HG03378 (cell line): ENCODE results near the gene GFPT2.

ENCODE experiments used
- ATAC-seq: cut with Tn5 transposase; IDR thresholded peaks from one replicate; pipeline ENCODE4 v1.9.1; 2021; ENCODE audit warnings: mild to moderate bottlenecking, moderate library complexity; ENCODE audit not compliant: unreplicated experiment

The GFPT2 gene

DNA sequence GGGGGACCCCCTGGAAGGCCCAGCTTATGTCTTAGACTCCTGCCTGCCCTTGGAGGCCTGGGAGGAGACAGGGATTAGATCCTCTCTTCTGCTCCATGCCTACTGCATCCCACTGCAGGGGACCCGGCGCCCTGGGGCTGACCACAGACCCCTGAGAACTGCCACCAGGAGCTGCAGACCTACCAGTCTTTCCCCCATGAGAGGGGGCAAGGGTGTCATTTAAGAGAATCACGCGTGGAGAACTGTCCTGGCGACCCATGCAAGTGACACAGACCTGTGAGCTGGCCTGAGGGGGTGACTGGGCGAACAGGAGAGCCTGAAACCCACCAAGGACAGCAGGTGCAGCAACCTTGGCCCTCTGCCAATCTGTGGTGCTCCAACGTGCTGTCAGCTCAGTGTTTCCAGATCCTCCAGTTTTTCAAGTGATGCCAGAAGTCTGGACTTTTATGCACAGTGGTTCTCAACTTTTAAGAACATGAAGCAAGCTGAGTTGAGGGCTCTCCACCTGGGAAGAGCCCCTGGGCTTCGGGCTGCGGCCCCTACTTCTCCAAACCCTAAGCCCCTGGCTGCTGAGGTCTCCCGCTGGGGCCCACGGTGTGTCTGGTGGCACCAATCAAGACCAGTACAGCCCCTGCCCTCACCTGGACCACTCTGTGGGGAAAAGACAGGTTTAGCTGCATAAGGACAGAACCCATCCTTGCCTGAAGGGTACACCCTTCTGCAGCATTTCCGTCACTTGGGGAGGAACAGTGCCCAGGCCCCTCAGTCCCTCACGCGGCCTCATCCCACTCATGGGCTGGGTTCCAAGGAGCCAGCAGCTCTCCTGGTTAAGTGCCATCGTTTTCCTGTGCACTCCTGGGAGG lies 18.2 kb downstream of the GFPT2 start:
- ATAC-seq, result no peak

DNA sequence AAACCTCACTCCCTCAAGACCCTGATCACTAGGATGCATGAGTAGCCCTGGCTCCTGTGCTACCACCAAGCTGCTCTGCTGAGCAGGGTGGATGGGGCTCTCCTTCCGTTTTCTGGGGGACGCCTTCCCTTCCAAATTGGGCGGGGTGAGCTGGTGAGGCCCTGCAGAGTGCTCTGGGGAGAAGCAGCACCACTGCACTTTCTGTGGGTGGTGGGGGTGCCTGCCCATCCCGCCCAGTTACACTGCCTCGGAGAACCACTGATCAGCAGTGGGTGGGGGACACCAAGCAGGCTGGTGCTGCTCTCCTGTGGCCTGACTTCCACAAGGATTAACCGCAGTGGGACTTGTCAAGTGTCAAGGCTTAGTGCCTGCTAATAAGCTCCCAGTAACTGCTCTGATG lies 19.0 kb downstream of the GFPT2 start:
- ATAC-seq, result no peak

DNA sequence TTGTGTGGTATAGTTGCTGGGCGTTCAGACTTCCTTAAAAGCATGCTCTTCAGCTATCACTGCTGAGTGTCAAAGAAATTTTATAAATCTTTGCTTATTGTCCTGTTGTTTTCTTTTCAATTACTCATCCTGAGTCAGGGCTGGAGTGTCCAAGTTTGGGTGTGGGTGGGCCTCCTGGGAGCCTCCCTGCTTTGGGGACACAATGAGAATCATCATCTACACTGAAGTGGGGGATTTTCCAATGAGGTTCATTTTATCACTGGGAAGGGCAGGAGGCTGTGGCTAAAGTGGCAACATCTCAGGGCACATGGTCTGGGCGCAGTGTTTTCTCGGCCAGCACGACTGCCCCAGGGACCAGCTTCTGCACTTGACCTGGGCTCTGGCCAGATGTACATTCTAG lies 19.5 kb downstream of the GFPT2 start:
- ATAC-seq, result no peak

DNA sequence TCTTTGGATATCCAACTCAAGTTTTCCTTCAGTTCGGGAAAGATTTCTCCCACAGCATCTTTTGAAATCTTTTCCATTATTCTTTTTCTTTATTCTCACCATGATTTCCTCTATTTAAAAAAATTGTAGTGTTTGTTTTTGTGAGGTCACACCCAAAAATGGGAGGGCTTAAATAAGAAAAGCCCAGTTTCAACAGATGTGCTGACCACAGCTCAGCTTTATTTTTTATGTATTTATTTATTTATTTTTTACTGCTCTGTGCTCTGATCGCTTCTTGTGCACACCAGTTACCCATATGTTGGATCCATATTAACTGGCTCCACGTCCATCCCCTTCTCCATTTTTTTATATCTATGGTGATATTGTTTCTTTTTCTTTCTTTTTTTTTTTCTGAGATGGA lies 20.3 kb downstream of the GFPT2 start:
- no peak for ATAC-seq

DNA sequence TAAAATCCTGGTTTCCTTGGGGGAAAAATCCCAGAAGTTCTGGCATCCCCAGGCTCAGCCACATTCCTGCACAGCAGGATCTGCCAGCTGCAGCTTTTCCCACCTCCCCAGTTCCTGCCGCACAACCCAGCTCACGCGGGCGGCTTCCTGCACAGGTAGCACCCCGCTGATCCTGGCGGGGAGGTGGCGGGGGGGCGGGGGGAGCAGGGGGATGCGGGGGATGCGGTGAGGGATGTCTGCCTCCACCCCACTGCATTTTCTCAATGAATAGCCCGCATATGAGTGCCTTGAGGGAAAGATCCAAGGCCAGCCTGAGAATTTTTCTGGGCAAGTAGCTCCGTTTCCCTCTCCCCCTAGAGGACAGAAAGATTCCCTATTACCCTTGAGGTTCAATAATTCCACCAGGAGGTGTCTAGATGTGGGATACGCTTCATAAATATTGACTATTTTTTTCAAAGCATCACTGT lies 21.1 kb downstream of the GFPT2 start:
- ATAC-seq, result no peak

DNA sequence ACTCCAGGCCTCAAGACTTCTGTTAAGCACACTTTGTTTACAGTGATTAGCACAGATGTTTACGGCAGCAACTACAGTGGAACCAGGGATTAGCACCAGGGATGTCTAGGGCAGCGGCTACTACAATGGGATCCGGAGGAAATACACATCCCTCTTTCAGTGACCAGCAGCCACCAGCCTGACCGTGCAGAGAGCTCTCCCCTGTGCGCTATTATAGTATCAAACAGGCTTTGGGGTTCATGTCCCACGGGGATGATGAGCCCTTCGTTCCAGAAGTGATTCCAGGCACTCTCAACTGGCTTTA lies 21.5 kb downstream of the GFPT2 start:
- no peak for ATAC-seq

DNA sequence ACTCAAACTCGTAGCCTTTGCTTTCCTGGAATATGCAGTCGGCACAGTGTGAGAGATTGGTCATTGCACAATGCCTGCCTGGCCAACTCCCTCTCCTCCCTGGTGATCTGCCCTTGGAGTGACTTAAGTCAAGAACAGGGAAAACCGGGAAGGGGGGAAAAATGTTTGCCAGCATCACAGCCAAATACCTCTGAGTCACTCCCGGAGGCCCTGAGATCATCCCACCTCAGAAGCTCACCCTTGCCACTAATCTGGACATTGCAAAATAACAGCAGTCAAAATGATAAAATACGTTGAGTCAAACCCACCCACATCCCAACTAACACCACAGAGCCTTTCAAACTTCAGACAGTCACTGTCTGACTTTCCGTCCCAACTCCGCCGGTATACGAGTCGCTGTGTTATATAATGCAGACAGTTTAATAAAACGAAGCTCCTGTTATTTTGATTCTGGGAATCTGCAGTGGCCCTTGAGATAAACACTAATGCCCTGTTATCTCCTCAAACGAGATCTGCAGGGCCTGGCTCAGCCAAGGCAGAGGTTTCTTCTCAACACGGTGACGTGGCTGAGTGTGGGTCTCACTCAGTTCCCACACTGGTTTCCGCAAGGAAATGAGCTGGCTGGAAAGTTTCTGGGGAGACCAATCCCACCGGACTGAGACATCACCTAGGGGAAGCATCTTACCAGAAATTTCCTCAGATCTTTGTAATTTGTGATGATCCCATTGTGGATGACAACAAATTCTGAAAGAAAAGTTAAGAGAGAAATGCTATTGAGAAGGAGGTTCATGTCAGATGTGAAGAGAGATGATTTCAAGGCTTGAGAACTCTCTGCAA lies 22.1 kb downstream of the GFPT2 start:
- ATAC-seq, result no peak

DNA sequence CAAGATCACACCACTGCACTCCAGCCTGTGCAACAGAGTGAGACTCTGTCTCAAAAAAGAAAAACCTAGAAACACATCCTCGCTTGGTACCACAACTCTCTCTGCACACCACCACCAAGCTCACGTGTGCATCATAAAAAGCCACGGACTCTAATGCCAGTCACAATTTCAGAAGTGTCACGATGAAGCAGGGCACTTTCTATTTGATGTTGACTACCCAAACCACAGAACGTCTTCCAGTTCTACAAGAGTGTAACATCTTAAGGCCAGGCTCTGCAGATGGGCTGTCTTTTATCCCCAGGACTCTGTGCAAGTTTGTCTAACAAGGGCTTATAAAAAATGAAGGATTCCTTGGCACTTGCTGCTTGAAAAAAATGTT lies 22.9 kb downstream of the GFPT2 start:
- ATAC-seq, result no peak

DNA sequence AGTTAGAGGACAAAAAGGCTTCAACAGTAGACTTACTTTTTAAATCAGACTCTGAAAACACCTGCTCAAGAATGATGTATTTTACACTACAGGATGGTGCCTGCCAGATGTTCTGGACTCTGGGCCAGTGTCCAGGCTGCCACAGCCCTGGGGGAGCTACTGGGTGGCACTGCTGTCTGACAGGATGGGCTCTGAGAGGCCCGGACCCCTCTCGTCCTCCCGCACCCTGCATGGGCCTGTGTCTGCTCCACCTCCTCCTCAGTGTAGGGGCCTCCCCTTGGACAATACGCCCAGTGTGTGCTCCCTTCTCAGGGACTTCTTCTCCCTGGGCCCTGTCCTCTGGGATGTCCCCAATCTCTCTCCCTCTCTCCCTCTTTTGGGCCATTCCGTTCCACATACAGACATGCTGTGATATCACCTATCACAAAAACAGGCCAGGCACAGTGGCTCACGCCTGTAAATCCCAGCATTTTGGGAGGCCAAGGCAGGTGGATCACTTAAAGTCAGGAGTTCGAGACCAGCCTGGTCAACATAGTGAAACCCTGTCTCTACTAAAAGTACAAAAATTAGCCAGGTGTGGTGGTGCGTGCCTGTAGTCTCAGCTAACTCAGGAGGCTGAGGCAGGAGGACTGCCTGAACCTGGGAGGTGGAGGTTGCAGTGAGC lies 23.4 kb downstream of the GFPT2 start:
- ATAC-seq, result no peak

DNA sequence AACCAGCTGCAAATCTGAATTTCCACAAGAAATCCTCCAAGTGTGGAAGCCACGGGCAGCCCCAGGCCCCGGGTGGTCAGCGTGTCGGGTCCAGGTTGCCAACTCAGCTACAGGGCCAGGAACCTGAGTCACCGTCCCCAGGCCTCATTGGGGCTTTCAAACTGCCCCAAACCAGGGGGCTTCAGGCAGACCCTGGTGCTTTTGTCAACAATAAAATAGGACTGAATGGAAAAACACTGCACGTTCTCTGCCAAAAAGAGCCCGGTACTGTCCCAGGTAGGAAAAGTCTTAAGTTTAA lies 24.0 kb downstream of the GFPT2 start:
- no peak for ATAC-seq

DNA sequence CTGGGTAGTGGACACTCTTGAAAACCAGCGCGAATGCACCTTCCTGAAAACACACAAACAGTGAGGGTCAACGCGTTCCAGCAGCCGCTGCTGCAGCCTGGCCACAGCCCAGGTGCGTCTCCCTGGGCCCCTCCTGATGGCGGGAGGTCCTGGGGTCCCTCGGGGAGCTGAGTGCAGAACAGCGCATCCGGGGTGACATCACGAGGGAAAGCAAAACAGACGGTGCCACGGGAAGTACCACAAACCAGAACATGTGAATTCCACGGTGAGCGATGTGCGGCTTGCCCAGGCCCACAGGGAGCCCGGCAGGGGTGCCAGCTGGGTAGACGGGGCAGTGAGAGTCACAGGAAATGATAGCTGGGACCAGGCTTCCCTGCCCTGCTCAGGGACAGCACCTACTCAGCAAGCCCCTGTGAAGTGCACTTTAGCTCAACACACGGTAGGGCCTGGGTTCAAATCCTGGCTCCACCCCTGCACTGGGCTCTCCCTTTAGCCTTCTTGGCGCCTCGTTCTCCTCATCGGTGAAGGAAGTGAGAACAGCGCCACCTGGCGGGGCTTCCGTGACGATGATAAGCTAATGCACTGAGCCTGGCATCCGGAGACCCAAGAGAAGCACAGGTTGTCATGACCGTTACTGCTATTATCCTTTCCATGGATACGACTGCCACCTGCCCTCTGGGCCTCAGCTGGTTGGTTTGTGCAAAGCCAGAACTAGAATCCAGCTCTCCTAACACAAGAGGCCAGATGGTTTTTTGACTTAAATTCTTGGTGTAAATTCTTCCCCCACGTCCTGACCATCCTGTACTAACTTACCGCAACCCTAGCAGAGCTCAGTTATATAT lies 24.6 kb downstream of the GFPT2 start:
- peak; percentile 55 for ATAC-seq

DNA sequence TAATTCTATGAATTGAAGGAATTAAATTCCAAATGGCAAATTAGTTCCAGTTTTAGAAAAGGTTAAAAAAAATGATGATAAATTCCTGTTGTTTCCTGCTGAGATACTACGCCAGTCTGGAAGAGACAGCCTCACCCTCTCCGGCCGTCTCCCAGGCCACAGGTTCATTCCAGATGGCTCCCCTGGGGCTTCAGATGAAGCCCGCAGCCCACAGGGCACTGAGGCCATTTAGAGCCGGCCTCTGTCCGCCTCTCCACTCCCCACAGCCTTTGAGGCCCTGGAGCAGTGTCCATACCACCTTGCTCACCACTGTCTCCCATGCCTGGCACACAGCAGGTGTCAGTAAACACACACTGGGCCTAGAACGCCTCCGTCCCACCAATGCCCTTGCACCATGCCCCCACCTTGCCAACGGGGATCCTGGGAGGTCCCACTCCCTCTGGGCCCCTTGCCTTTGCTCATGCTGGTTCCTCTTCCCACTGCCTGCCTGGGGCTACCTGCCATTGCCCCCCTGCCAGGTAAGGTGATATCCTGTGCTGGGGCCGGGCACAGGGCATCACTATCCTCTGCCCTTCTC lies 26.1 kb downstream of the GFPT2 start:
- ATAC-seq, result no peak

DNA sequence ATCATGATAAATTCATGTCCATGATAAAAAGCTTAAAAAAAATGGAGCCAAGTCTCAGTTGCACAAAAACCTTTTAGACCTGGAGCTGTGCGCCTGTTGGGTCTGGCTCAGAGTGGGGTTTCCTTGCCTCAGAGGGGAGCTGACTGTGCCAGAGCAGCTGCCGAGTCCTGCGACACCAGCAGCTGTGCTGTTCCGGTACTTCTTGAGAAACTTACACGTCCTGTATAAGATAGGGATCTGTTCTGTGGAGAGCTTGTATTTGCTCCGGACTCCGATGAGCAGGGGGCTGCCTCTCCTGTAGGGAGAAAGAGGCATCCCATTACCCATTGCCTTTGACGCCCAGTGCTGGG lies 28.6 kb downstream of the GFPT2 start:
- ATAC-seq, result no peak

DNA sequence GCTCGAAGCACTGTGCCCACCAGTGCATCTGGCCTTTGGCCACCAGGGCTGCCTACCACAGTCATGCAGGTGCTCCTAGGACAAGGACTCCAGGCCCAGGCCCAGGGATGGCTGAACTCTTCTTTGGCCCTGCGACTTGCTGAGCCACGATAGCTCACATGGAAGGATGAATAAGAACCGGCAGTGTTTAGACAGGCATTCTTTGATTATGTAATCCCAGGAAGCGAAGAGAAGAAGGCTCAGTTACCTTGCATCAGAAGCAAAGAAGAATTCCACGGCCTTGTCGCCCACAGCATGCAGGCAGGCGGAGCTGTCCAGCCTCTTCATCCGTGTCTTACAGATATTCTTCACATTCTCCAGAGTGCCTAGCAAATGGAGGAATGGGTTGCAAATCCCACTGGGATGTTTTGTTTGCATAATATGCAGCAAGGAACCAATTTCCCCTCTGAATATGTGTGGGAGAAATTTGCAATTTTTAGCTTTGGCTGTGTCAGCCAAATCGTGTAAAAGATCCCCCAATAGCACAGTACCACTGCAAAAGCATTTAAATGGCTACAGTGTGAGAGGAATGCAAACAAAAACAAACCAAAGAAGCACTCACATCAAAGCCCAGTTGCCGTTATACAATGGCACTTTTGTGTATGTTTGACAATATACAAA lies 29.1 kb downstream of the GFPT2 start:
- no peak for ATAC-seq

DNA sequence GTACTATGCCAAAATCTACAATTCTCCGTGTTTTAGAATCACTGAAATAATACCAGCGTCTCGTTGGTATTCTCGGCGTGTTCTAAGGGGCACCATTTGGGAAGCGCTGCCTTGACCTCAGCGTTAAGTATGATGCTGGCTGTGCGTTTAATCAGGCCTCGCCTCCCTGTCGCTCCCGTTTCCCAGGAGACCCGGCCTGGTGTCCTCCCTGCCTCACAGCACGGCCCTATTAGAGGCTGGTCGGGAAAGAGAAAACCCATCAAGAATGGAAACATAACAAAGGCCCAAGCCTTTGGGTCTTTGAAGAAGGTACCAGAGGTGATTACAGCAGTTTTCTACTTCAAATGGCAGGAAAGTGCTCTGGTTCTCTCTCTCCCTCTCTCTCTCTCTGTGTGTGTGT lies 30.0 kb downstream of the GFPT2 start:
- ATAC-seq, result no peak

DNA sequence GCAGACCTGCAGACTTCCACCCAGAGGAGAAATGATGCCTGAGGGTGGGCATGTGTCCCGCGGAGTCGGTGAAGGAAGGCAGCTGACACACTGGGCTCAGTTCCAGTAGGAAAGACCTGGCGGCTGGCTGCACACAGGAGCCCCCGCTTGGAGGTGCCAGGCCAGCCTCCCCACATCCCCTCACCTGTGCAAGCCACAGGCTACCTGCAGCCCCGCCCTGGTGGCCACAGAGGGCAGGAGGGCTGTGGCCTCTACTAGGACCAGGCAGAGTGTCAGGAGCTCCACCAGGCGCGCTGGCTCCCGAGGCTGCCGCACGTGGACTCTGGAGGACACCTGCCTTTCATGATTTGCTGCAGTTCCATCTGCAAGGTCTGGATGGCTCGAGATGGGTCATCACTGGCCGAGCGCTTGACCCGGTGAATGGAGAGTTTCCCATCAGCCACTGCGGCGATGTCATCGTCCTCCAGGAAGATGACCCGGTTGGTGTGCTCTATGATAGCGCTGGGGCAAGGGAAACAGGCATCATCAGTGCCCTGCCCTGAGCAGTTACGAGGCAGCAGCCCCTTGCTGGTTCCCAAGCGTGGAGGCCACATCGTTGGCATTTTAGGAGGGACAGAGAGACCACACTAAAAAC lies 34.6 kb downstream of the GFPT2 start:
- ATAC-seq, result no peak

DNA sequence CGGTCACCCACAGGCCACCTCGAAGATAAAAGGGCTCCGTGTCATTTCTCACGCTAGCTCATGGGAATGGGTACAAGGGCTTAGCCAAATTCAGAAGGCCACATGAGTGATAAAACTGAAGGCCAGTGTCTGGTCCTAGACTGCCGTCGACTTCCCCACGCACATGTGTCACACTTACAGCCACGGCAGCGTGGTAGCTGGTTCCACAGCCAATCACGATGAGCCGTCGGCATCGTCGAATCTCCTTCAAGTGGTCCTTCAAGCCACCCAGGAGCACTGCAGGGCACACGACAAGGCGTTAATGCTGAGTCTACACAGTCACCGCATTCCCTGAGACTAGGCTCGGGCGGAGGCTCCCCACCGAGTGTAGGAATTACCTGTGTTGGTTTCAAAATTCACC lies 36.5 kb downstream of the GFPT2 start:
- no peak for ATAC-seq

DNA sequence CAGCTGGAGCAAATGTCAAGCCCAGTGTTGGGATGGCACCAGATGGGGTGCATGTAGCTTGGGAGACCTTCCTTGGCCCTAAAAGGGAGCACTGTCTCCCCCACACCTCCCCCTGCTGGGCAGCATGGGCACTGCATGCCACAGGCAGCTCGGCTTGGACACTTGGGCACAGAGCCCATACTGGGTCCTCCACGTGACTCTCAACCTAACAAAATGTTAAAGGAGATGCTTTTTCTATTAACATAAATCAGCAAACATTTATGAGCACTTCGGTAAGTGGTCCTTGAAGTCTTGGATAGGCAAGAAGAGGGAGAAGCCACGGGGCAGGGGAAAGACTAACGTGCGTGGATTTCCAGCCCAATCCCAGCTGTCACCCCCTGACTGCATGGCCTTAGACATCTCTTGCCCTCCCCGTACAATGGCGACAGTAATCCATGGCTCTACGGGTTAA lies 37.3 kb downstream of the GFPT2 start:
- no peak for ATAC-seq

DNA sequence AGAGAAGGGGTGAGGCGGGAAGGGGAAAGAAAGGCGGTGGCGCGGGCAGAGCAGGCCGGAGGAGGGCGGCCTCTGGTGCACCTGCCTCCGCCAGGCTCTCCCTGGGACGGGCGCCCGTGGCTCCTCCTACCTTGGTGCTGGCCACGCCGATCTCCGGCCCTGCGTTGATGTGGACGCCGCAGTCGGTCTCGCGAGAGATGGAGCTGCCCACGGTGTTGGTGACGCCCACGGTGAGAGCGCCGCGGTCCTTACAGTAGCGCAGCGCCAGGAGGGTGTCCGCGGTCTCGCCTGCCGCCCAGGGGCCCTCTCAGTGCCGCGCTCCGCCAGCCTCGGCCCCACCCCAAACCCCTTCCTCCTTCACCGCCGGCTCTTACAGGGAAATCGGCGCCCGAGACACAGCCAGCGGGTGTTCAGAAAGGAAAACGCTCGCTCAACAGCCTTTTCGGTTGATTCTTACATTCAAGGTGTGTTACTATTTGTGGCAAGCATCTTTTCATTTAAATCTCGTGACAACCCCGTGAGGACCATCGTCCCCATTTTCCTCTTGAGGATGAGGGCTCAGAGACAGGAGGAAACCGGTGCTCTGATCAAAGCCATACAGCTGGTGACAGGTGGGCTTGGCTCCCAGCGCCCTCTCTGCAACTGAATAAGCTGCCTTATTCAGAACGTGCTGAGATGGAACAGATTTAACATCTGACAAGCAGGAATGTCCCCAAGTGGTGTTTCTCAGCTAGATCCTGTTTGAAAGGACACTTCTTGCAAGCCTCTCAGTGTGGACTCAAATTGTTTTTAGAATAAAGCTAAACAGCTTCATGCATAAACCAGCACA lies 39.2 kb downstream of the GFPT2 start:
- ATAC-seq, result no peak
